CD4-positive, alpha-beta T cell treated with Interleukin-6 for 4 hours (primary cell): ENCODE measurements around the gene VSTM1.

Source experiments
- DNase-seq: peaks from one replicate; pipeline ENCODE4 v3.0.0-alpha.2; 2020; ENCODE audit warnings: mixed read lengths

Gene VSTM1

GRCh38 chr19:54009440-54009839 is 54.3 kb downstream of the VSTM1 start:
- DNase-seq = no peak

- no peak for DNase-seq
Measured at GRCh38 chr19:54002495-54003315, 61.0 kb downstream of the VSTM1 start.

- DNase-seq = no peak
Measured at GRCh38 chr19:54001496-54001895, 62.2 kb downstream of the VSTM1 start.

GRCh38 chr19:53999694-54000093 is 64.0 kb downstream of the VSTM1 start:
- DNase-seq = no peak

- no peak for DNase-seq
Measured at GRCh38 chr19:53998223-53998622, 65.5 kb downstream of the VSTM1 start.

GRCh38 chr19:53994811-53995210 is 68.9 kb downstream of the VSTM1 start:
- DNase-seq = no peak

- DNase-seq = no peak
Measured at GRCh38 chr19:53993448-53993847, 70.2 kb downstream of the VSTM1 start.

- DNase-seq = no peak
Measured at GRCh38 chr19:53992815-53993214, 70.9 kb downstream of the VSTM1 start.

- DNase-seq = no peak
Measured at GRCh38 chr19:53992211-53992610, 71.5 kb downstream of the VSTM1 start.

GRCh38 chr19:53991224-53992113 is 72.2 kb downstream of the VSTM1 start, which contains the start of gene CACNG6:
TSS of gene CACNG6 (plus strand) at chr19:53991637. CDS start at chr19:53992878, 1,241 bp downstream.
- DNase-seq = no peak
